HEK293 (cell line): Measurements from ENCODE around the gene TNS3.

Experiments used
- CTCF ChIA-PET: fragments of 350-600 bp; formaldehyde crosslinking; extraction: SDS; loops from one replicate; lab custom pipeline; 2021; ENCODE audit warnings: antibody characterized with exemption; lab: Yijun Ruan, JAX
- POLR2A ChIA-PET: fragments of 300-600 bp; formaldehyde crosslinking; extraction: SDS; loops from one replicate; lab custom pipeline; 2020; ENCODE audit warnings: antibody characterized with exemption, inconsistent platforms; lab: Yijun Ruan, JAX
- H3K27ac ChIP-seq: fragments of 200-500 bp; sonication (Bioruptor generic); 2 replicates; pipeline ENCODE4 v1.5.1; 2014; ENCODE audit warnings: low read depth, low read length, control low read depth, inconsistent platforms; ENCODE audit errors: extremely low read depth
- H3K36me3 ChIP-seq, 2 experiments: fragments of 200-500 bp in 1 of 2; sonication (Bioruptor generic) in 1 of 2; 1 replicate in 1 of 2; 2 replicates in 1 of 2; pipeline ENCODE4 v1.5.1; 2014 to 2017; ENCODE audit warnings: inconsistent platforms in 2 of 2, low read length in 2 of 2; ENCODE audit not compliant: control insufficient read depth in 2 of 2, insufficient read depth in 1 of 2
- H3K4me1 ChIP-seq: fragments of 200-500 bp; sonication (Bioruptor generic); 2 replicates; pipeline ENCODE4 v1.5.1; 2014; ENCODE audit warnings: mild to moderate bottlenecking, low read length, inconsistent platforms; ENCODE audit not compliant: control insufficient read depth, insufficient read depth
- H3K4me3 ChIP-seq: 2 replicates; pipeline ENCODE4 v1.5.1; 2011; ENCODE audit warnings: low read depth, mild to moderate bottlenecking, control low read depth, low read length, moderate library complexity
- H3K9me3 ChIP-seq: fragments of 200-500 bp; sonication (Bioruptor generic); 2 replicates; pipeline ENCODE4 v1.5.1; 2014; ENCODE audit warnings: low read depth, low read length, inconsistent platforms; ENCODE audit not compliant: control insufficient read depth, insufficient read depth
- GLIS1 ChIP-seq: fragments of 450-650 bp; formaldehyde crosslinking; IDR thresholded peaks from 2 replicates; pipeline ENCODE4 v1.5.1; 2016; ENCODE audit warnings: missing biosample characterization, missing genetic modification characterization
- KLF9 ChIP-seq: fragments of 450-650 bp; formaldehyde crosslinking; IDR thresholded peaks from 2 replicates; pipeline ENCODE4 v1.5.1; 2016; ENCODE audit warnings: missing biosample characterization, missing genetic modification characterization, low read depth
- PBX3 ChIP-seq: sonication (generic); formaldehyde crosslinking; IDR thresholded peaks from 2 replicates; pipeline ENCODE4 v1.8.1; 2022; ENCODE audit warnings: mild to moderate bottlenecking, moderate library complexity, missing genetic modification reagents
- SCRT2 ChIP-seq: fragments of 450-650 bp; formaldehyde crosslinking; IDR thresholded peaks from 2 replicates; pipeline ENCODE4 v1.5.1; 2016; ENCODE audit warnings: missing biosample characterization, missing genetic modification characterization
- ZBTB10 ChIP-seq: fragments of 450-650 bp; formaldehyde crosslinking; IDR thresholded peaks from 2 replicates; pipeline ENCODE4 v1.5.1; 2016; ENCODE audit warnings: missing biosample characterization, missing genetic modification characterization
- ZIC2 ChIP-seq: fragments of 450-650 bp; formaldehyde crosslinking; IDR thresholded peaks from 2 replicates; pipeline ENCODE4 v1.5.1; 2016; ENCODE audit warnings: missing biosample characterization, missing genetic modification characterization
- ZNF335 ChIP-seq: fragments of 450-650 bp; formaldehyde crosslinking; conservative IDR thresholded peaks from 2 replicates; pipeline ENCODE4 v1.5.1; 2016; ENCODE audit warnings: missing biosample characterization, missing genetic modification characterization
- ZNF391 ChIP-seq: fragments of 450-650 bp; formaldehyde crosslinking; IDR thresholded peaks from 2 replicates; pipeline ENCODE4 v1.5.1; 2016; ENCODE audit warnings: low read depth, missing biosample characterization, missing genetic modification characterization, borderline replicate concordance
- ZNF423 ChIP-seq: fragments of 450-650 bp; formaldehyde crosslinking; IDR thresholded peaks from 2 replicates; pipeline ENCODE4 v1.5.1; 2016; ENCODE audit warnings: missing biosample characterization, missing genetic modification characterization
- ZNF48 ChIP-seq: fragments of 450-650 bp; formaldehyde crosslinking; IDR thresholded peaks from 2 replicates; pipeline ENCODE4 v1.5.1; 2016; ENCODE audit warnings: missing biosample characterization, missing genetic modification characterization
- ZNF571 ChIP-seq: fragments of 450-650 bp; formaldehyde crosslinking; IDR thresholded peaks from 2 replicates; pipeline ENCODE4 v1.5.0; 2017; ENCODE audit warnings: missing biosample characterization, missing genetic modification characterization
- ZNF785 ChIP-seq: fragments of 450-650 bp; formaldehyde crosslinking; IDR thresholded peaks from 2 replicates; pipeline ENCODE4 v1.5.1; 2016; ENCODE audit warnings: missing biosample characterization, missing genetic modification characterization
- ZNF843 ChIP-seq: fragments of 450-650 bp; formaldehyde crosslinking; IDR thresholded peaks from 2 replicates; pipeline ENCODE4 v1.5.1; 2016; ENCODE audit warnings: missing biosample characterization, missing genetic modification characterization
- ZSCAN23 ChIP-seq: fragments of 450-650 bp; formaldehyde crosslinking; IDR thresholded peaks from 2 replicates; pipeline ENCODE4 v1.5.1; 2016; ENCODE audit warnings: missing biosample characterization, missing genetic modification characterization

TNS3 gene

GRCh38 chr7:47496056-47496665, 85.8 kb downstream of the TNS3 start (continued):
- TF ChIP-seq ZNF391 (no peak), ZNF843 (tag by site-specific recombination) (no peak), PBX3 (CRISPR knock-in tag) (no peak), ZNF423 (tag by site-specific recombination) (no peak), ZNF335 (no peak), ZNF48 (tag by site-specific recombination) (no peak), ZSCAN23 (tag by site-specific recombination) (no peak), KLF9 (tag by site-specific recombination) (no peak)

- no peak overlapping the region for H3K27ac ChIP-seq
- ChIA-PET POLR2A (interaction anchor here (0.9 kb wide), 1 partner anchor 9 kb away, joined by 3 read pairs; no protein-coding TSS in a partner anchor), CTCF (interaction anchor here (1.2 kb wide), 1 partner anchor 58 kb away, joined by 3 read pairs; no protein-coding TSS in a partner anchor)
- no peaks in the 10 kb centered on the region for H3K9me3 ChIP-seq
- TF ChIP-seq ZNF785 (tag by site-specific recombination) (no peak), ZBTB10 (no peak)
- H3K4me3 ChIP-seq = no peak overlapping the region
- no peaks in the 10 kb centered on the region for H3K36me3 ChIP-seq
- H3K4me1 ChIP-seq = no peaks in the 10 kb centered on the region
Measured at GRCh38 chr7:47493976-47494911, 87.7 kb downstream of the TNS3 start.

DNA sequence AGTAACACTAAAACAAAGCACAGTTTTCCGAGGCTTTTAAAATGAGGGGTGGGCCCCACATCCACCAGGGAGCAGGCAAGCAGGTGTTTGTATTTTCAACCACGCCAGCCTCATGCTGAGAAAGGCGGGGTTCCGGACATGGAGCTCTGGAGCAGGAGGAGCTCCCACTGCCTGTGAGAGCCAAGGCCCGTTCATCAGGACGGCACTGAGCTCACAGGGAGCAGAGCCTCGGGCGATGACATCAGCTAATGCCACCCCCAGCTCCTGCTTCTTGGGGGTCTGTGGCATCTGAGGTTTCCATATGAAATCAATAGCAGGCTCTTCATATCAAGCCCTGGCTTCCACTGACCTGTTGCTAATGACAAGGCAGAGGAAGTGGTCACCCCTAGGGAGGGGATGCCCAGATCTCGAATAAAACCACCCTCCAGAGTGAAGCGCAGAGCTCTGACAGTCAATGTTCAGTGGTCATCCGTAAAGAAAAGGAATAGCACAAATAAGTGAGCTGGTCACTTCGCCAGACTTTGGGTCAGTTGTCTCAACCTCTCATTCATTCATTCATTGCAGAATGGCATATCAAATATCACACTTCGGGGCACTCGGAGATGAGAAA, 89.1 kb downstream of the TNS3 start:
- Histone ChIP-seq H3K4me3 (no peak overlapping the region), H3K9me3 (no peaks in the 10 kb centered on the region), H3K36me3 (no peaks in the 10 kb centered on the region), H3K27ac (no peak overlapping the region), H3K4me1 (no peaks in the 10 kb centered on the region)
- CTCF ChIA-PET = no interaction called here
- POLR2A ChIA-PET = no interaction called here
- TF ChIP-seq GLIS1 (tag by site-specific recombination) (peak; percentile 40; the same call in 1 of the 2 replicates), SCRT2 (tag by site-specific recombination) (0 out of 2 replicates have a peak, but pooled peaks have one; percentile 15), ZIC2 (tag by site-specific recombination) (peak; percentile 72), ZNF571 (tag by site-specific recombination) (no peak)
